ENCODE data around the gene ABCB10.
"Not testable (repeated sequence)": the region's sequence is repeated elsewhere in the genome, so short reads cannot be mapped to it uniquely, and the experiment has no call there.

The ABCB10 gene

GRCh38 chr1:229558460-229559335, at the start of gene ABCB10:
TSS of gene ABCB10 (minus strand) at chr1:229558707. CDS start at chr1:229558652, 55 bp downstream.
- Histone ChIP-seq H3K36me3 (ENCODE audit: control insufficient read depth, insufficient read depth, low read length) (no peaks in the 10 kb centered on the region), H3K9ac (ENCODE audit: low read length) (peak within 1 kb of the TSS; percentile 81), H3K27ac (ENCODE audit: low read depth, low read length) (no peak within 1 kb of the TSS), H3K4me3 (ENCODE audit: low read depth, low read length) (peak within 1 kb of the TSS; percentile 96), H3K27me3 (ENCODE audit: control insufficient read depth, insufficient read depth, low read length) (no peaks in the 10 kb centered on the region), H3K4me1 (ENCODE audit: control insufficient read depth, insufficient read depth, low read length) (peaks cover 32% of the 10 kb centered on the region), H3K9me3 (ENCODE audit: control insufficient read depth, insufficient read depth, low read depth, low read length) (no peaks in the 10 kb centered on the region)

GRCh38 chr1:229607370-229607769, 48.9 kb upstream of the ABCB10 start:
- Histone ChIP-seq H3K27me3 (ENCODE audit: control insufficient read depth, insufficient read depth, low read length) (no peaks in the 10 kb centered on the region), H3K27ac (ENCODE audit: low read depth, low read length) (no peak overlapping the region), H3K9me3 (ENCODE audit: control insufficient read depth, insufficient read depth, low read depth, low read length) (no peaks in the 10 kb centered on the region), H3K4me3 (ENCODE audit: low read depth, low read length) (no peak overlapping the region), H3K9ac (ENCODE audit: low read length) (no peak overlapping the region), H3K4me1 (ENCODE audit: control insufficient read depth, insufficient read depth, low read length) (peaks cover 3% of the 10 kb centered on the region), H3K36me3 (ENCODE audit: control insufficient read depth, insufficient read depth, low read length) (peaks cover 84% of the 10 kb centered on the region)

- no peak overlapping the region for H3K9ac ChIP-seq (ENCODE audit: low read length)
- H3K36me3 ChIP-seq (ENCODE audit: control insufficient read depth, insufficient read depth, low read length) = peaks cover 73% of the 10 kb centered on the region
Observed at GRCh38 chr1:229603371-229604005, 45.0 kb upstream of the ABCB10 start.

GRCh38 chr1:229600229-229600628, 41.7 kb upstream of the ABCB10 start:
- H3K9me3 ChIP-seq (ENCODE audit: control insufficient read depth, insufficient read depth, low read depth, low read length) = no peaks in the 10 kb centered on the region
- H3K27ac ChIP-seq (ENCODE audit: low read depth, low read length) = no peak overlapping the region
- no peaks in the 10 kb centered on the region for H3K27me3 ChIP-seq (ENCODE audit: control insufficient read depth, insufficient read depth, low read length)
- no peak overlapping the region for H3K9ac ChIP-seq (ENCODE audit: low read length)
- H3K4me3 ChIP-seq (ENCODE audit: low read depth, low read length) = no peak overlapping the region
- peaks cover 4% of the 10 kb centered on the region; the same call in 1 of the 2 replicates for H3K4me1 ChIP-seq (ENCODE audit: control insufficient read depth, insufficient read depth, low read length)
- H3K36me3 ChIP-seq (ENCODE audit: control insufficient read depth, insufficient read depth, low read length) = peaks cover 52% of the 10 kb centered on the region

More at GRCh38 chr1:229603371-229604005, 45.0 kb upstream of the ABCB10 start:
- H3K4me1 ChIP-seq (ENCODE audit: control insufficient read depth, insufficient read depth, low read length) = peaks cover 7% of the 10 kb centered on the region
- no peak overlapping the region for H3K4me3 ChIP-seq (ENCODE audit: low read depth, low read length)
- no peak overlapping the region for H3K27ac ChIP-seq (ENCODE audit: low read depth, low read length)
- H3K27me3 ChIP-seq (ENCODE audit: control insufficient read depth, insufficient read depth, low read length) = no peaks in the 10 kb centered on the region
- no peaks in the 10 kb centered on the region for H3K9me3 ChIP-seq (ENCODE audit: control insufficient read depth, insufficient read depth, low read depth, low read length)

GRCh38 chr1:229599218-229599954, 40.9 kb upstream of the ABCB10 start:
- peaks cover 4% of the 10 kb centered on the region; the same call in 1 of the 2 replicates for H3K4me1 ChIP-seq (ENCODE audit: control insufficient read depth, insufficient read depth, low read length)
- no peak overlapping the region for H3K27ac ChIP-seq (ENCODE audit: low read depth, low read length)
- H3K36me3 ChIP-seq (ENCODE audit: control insufficient read depth, insufficient read depth, low read length) = peaks cover 54% of the 10 kb centered on the region
- H3K9ac ChIP-seq (ENCODE audit: low read length) = no peak overlapping the region
- no peaks in the 10 kb centered on the region for H3K27me3 ChIP-seq (ENCODE audit: control insufficient read depth, insufficient read depth, low read length)
- H3K4me3 ChIP-seq (ENCODE audit: low read depth, low read length) = no peak overlapping the region
- H3K9me3 ChIP-seq (ENCODE audit: control insufficient read depth, insufficient read depth, low read depth, low read length) = no peaks in the 10 kb centered on the region

- H3K27me3 ChIP-seq (ENCODE audit: control insufficient read depth, insufficient read depth, low read length) = no peaks in the 10 kb centered on the region
- no peak overlapping the region for H3K9ac ChIP-seq (ENCODE audit: low read length)
- H3K9me3 ChIP-seq (ENCODE audit: control insufficient read depth, insufficient read depth, low read depth, low read length) = no peaks in the 10 kb centered on the region
- peaks cover 4% of the 10 kb centered on the region; the same call in 1 of the 2 replicates for H3K4me1 ChIP-seq (ENCODE audit: control insufficient read depth, insufficient read depth, low read length)
- H3K4me3 ChIP-seq (ENCODE audit: low read depth, low read length) = no peak overlapping the region
- H3K36me3 ChIP-seq (ENCODE audit: control insufficient read depth, insufficient read depth, low read length) = peaks cover 56% of the 10 kb centered on the region
- H3K27ac ChIP-seq (ENCODE audit: low read depth, low read length) = no peak overlapping the region
Observed at GRCh38 chr1:229597877-229598276, 39.4 kb upstream of the ABCB10 start.

- H3K9ac ChIP-seq (ENCODE audit: low read length) = no peak overlapping the region
- no peak overlapping the region for H3K4me3 ChIP-seq (ENCODE audit: low read depth, low read length)
- H3K9me3 ChIP-seq (ENCODE audit: control insufficient read depth, insufficient read depth, low read depth, low read length) = no peaks in the 10 kb centered on the region
- H3K36me3 ChIP-seq (ENCODE audit: control insufficient read depth, insufficient read depth, low read length) = peaks cover 48% of the 10 kb centered on the region
- H3K27me3 ChIP-seq (ENCODE audit: control insufficient read depth, insufficient read depth, low read length) = no peaks in the 10 kb centered on the region
- peaks cover 4% of the 10 kb centered on the region; the same call in 1 of the 2 replicates for H3K4me1 ChIP-seq (ENCODE audit: control insufficient read depth, insufficient read depth, low read length)
- H3K27ac ChIP-seq (ENCODE audit: low read depth, low read length) = no peak overlapping the region
Observed at GRCh38 chr1:229596925-229597699, 38.6 kb upstream of the ABCB10 start.

GRCh38 chr1:229595876-229596275, 37.4 kb upstream of the ABCB10 start:
- H3K9me3 ChIP-seq (ENCODE audit: control insufficient read depth, insufficient read depth, low read depth, low read length); H3K27me3 ChIP-seq (ENCODE audit: control insufficient read depth, insufficient read depth, low read length); H3K27ac ChIP-seq (ENCODE audit: low read depth, low read length); H3K4me1 ChIP-seq (ENCODE audit: control insufficient read depth, insufficient read depth, low read length); H3K4me3 ChIP-seq (ENCODE audit: low read depth, low read length); H3K9ac ChIP-seq (ENCODE audit: low read length): not testable (repeated sequence)
- peaks cover 36% of the 10 kb centered on the region for H3K36me3 ChIP-seq (ENCODE audit: control insufficient read depth, insufficient read depth, low read length)

GRCh38 chr1:229594227-229595008, 35.9 kb upstream of the ABCB10 start:
- Histone ChIP-seq H3K9me3 (ENCODE audit: control insufficient read depth, insufficient read depth, low read depth, low read length) (no peaks in the 10 kb centered on the region), H3K36me3 (ENCODE audit: control insufficient read depth, insufficient read depth, low read length) (peaks cover 26% of the 10 kb centered on the region), H3K27ac (ENCODE audit: low read depth, low read length) (no peak overlapping the region), H3K27me3 (ENCODE audit: control insufficient read depth, insufficient read depth, low read length) (no peaks in the 10 kb centered on the region), H3K4me3 (ENCODE audit: low read depth, low read length) (no peak overlapping the region), H3K9ac (ENCODE audit: low read length) (no peak overlapping the region), H3K4me1 (ENCODE audit: control insufficient read depth, insufficient read depth, low read length) (no peaks in the 10 kb centered on the region)

GRCh38 chr1:229593800-229594199, 35.3 kb upstream of the ABCB10 start:
- Histone ChIP-seq H3K27me3 (ENCODE audit: control insufficient read depth, insufficient read depth, low read length) (no peaks in the 10 kb centered on the region), H3K36me3 (ENCODE audit: control insufficient read depth, insufficient read depth, low read length) (peaks cover 24% of the 10 kb centered on the region), H3K27ac (ENCODE audit: low read depth, low read length) (no peak overlapping the region), H3K4me3 (ENCODE audit: low read depth, low read length) (no peak overlapping the region), H3K4me1 (ENCODE audit: control insufficient read depth, insufficient read depth, low read length) (no peaks in the 10 kb centered on the region), H3K9ac (ENCODE audit: low read length) (no peak overlapping the region), H3K9me3 (ENCODE audit: control insufficient read depth, insufficient read depth, low read depth, low read length) (no peaks in the 10 kb centered on the region)
